Measurements from ENCODE around the gene DNAJC12.
"Not testable (repeated sequence)": the region's sequence is repeated elsewhere in the genome, so short reads cannot be mapped to it uniquely, and the experiment has no call there.

Gene DNAJC12

GRCh38 chr10:67793313-67793712 lies 44.7 kb downstream of the DNAJC12 start:
- DNase-seq (ENCODE audit: low spot score) (no peak), FAIRE-seq (no peak)

GRCh38 chr10:67792653-67793052 lies 45.3 kb downstream of the DNAJC12 start:
- FAIRE-seq (no peak), DNase-seq (ENCODE audit: low spot score) (no peak)

GRCh38 chr10:67790534-67791408 lies 47.2 kb downstream of the DNAJC12 start:
- no peak for DNase-seq (ENCODE audit: low spot score)
- FAIRE-seq = no peak

DNA sequence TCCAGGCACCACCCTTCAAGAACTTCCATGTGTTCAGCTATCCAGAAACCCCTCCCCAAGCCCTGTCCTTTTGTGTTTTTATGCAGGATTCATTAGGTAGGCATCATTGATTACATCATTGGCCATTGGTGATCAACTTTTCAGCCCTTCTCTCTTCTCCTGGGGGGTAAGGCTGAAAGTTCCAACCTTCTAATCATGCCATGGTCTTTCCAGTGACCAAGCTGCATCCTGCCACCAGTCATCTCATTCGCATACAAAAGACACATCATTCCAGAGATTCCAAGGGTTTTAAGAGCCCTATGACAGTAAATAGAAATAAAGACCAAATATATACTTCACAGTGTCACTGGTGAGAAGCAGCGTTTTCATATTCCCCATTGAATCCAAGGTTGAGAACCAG lies 48.2 kb downstream of the DNAJC12 start:
- DNase-seq (ENCODE audit: low spot score) = no peak
- no peak for FAIRE-seq

- DNase-seq (ENCODE audit: low spot score) (peak; percentile 27), FAIRE-seq (no peak)
Observed at GRCh38 chr10:67788028-67788886, 49.7 kb downstream of the DNAJC12 start.

DNA sequence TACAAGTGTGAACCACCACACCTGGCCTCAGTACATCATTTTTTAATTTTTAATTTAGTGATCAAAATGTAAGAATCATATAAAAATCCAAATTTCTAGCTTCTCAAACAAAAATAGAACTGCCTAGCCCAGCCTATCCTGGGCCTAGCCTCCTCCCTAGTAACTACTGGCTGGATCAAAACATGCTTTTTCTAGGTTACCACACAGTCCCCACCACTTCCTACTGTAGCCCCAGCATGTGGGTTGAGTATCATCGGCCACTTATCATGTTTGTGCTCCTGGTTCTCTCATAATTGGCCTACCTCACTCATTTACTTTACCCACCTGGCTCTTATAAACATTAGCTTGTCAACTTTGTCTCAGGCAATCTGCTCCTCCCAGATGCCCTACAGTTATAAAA lies 52.9 kb downstream of the DNAJC12 start:
- DNase-seq (ENCODE audit: low spot score) (no peak), FAIRE-seq (no peak)

GRCh38 chr10:67784474-67784873 lies 53.5 kb downstream of the DNAJC12 start:
- FAIRE-seq (no peak), DNase-seq (ENCODE audit: low spot score) (no peak)

GRCh38 chr10:67783606-67784294 lies 54.2 kb downstream of the DNAJC12 start:
- DNase-seq (ENCODE audit: low spot score) (no peak), FAIRE-seq (no peak)

GRCh38 chr10:67782530-67782929 lies 55.5 kb downstream of the DNAJC12 start:
- DNase-seq (ENCODE audit: low spot score) (no peak), FAIRE-seq (no peak)

DNA sequence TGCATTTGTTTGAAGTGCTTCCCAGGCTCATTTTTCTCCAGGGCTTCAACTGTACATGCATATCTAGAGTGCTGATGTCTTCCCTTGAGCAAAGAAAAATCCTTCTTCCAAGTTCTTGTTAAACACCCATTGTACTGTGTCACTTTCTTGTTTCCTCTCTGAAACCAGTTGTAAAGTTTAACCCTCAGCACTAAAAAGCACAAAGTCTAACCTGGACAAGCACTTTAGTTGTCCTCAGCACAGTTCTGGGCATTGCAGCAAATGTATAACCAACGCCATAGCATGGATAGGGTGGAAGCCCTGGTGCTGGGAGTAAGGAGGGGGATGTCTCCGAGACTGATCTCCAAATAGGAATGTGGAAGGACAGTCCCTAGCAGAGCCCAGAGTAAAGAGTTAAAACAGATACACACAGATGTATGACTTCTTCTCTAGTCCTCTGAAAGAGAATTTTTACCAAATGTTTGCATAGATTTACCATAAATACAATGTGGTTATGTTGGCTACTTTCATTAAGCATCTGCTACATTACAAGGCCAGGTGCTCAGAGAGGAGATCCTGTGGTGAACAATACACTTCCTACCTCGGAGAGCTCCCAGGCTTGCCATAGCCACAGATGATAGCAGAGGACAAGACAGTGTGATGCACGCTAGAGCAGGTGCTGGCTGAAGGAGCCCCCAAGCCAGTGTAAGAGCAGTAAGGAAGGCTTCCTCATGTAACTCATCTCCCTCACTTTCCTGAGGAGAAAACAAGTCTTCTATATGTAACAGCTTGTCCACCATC lies 57.0 kb downstream of the DNAJC12 start:
- FAIRE-seq = no peak
- DNase-seq (ENCODE audit: low spot score) = no peak

DNA sequence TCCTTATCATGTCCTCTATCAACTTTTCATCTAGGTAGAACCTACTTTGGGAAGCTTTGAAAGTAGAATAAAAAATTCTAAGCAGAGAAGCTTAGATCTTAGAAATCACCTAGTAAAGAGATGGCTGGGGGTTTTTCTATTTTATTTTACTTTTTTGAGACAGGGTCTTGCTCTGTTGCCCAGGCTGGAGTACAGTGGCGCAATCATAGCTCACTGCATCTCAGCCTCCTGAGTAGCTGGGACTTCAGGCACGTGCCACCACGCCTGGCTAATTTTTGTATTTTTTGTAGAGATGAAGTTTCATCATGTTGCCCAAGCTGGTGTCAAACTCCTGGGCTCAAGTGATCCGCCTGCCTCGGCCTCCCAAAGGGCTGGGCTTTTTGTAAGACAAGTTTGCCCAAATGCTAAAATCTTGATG lies 57.8 kb downstream of the DNAJC12 start:
- not testable (repeated sequence) for FAIRE-seq; DNase-seq (ENCODE audit: low spot score)

- DNase-seq (ENCODE audit: low spot score) (peak; percentile 73), FAIRE-seq (peak; percentile 69)
Observed at GRCh38 chr10:67779465-67780203, 58.4 kb downstream of the DNAJC12 start.

DNA sequence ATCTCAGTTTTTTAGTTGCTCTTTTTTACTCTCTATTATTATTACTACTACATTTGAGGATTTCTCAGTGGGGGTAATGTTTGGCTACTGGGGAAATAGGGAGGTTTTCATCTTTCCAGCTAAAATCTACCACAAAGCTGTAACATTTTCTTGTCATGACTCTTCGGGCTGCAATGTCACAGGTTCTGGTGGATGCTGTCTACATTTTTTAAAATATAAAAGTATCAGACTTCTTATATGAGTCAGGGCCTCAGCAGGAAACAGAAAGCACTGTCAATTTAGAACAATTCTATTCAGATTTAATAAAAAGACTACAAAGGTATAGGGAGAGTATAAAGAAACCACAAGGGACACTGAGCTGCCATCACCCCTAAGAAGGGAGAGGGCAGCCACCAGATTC lies 61.6 kb downstream of the DNAJC12 start:
- no peak for DNase-seq (ENCODE audit: low spot score)
- FAIRE-seq = no peak

DNA sequence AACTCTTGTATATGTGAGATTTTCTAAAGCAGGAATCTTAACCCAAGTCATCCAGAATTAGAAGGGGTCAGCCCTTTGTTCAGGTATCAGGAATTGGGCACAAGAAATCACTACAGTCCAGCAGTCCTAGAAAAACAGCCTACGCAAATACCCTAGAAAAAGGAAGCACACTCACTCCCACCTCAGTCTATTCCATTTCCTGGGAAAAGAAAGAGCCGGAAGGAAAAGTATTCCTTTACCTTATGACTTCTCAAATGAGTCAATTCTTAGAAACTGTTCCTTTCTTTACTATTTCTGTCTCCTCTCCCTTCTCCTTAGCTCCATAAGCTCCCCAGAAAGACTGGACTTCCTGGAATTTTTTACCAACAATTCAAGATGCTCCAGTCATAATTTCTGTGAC lies 62.7 kb downstream of the DNAJC12 start:
- DNase-seq (ENCODE audit: low spot score) = no peak
- FAIRE-seq = no peak

- DNase-seq (ENCODE audit: low spot score) (no peak), FAIRE-seq (no peak)
Observed at GRCh38 chr10:67772894-67773511, 65.0 kb downstream of the DNAJC12 start.

DNA sequence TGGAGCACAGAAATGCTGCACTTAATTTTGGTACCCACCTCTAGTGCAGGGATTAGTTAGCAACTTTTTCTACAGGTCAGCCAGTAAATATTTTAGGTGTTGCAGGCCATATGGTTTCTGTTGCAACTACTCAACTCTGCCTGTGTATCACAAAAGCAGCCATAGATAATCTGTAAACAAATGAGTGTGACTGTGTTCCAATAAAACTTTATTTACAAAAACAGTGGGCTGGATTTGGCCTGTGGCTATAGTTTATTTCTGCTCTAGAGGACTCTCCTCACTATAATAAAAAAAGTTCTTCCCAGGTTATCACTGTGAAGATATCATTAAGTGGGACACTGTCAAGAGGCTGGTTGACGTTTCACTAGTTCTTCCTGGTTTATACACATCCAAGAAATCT lies 65.8 kb downstream of the DNAJC12 start:
- no peak for FAIRE-seq
- DNase-seq (ENCODE audit: low spot score) = no peak

DNA sequence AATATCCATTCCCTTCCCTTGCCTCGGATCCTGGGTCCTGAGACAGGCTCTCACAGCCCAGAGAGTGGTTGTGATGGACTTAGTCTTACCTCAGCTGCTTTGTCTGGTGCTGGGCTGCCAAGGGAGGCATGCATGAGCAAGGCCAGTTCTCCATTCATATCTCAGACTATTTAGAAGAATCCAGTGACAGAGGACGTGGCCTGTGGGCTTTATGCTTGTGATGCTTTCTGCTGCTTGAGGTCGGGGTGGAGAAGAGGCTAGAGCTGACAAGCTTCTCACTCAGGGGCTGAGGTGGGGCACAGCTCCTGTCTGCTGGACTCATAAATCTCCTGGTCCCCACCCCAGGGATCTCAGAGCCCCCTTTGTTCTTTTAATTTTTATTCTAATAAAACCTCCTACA lies 66.8 kb downstream of the DNAJC12 start:
- FAIRE-seq (no peak), DNase-seq (ENCODE audit: low spot score) (no peak)

DNA sequence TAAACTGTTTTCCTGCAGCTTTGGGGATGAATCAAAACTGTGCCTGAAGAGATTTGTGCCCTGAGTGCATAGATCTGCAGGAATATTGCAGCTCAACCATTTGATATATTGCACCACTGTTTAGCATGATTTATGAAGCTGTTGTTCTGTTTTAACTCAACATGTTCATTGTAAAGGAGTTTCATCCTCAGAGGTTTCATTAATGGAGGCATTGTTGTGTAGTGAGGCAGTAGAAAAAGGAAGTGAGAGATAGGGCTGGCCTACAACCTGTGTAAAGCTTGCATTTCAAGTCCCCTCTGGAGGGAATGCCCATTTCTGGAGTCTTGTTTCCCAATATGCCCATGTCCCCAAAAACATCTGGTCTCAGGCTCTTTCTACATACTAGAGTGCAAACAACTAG lies 67.5 kb downstream of the DNAJC12 start:
- DNase-seq (ENCODE audit: low spot score) = no peak
- FAIRE-seq = no peak

- DNase-seq (ENCODE audit: low spot score) (no peak), FAIRE-seq (no peak)
Observed at GRCh38 chr10:67767244-67767643, 70.7 kb downstream of the DNAJC12 start.

Data from RCC 7860 (cell line).